Umbilical cord (tissue), 2 donors: ENCODE data around the gene ZNF446. TPM values are rescaled to one million over a fixed set of nuclear protein-coding genes. Genes with fewer than 3 reads are reported as not detected.

Source experiments
- DNase-seq: peaks from one replicate; pipeline ENCODE4 v3.0.0-alpha.2; 2015; ENCODE audit warnings: low spot score
- total RNA-seq: library from RNA; depleted of rRNA; stranded (reverse); fragments of >200 nt; gene quantifications from one replicate; pipeline ENCODE4 v1.2.3, GENCODE V29; 2014; ENCODE audit warnings: low replicate concordance; ENCODE audit not compliant: insufficient read depth

ZNF446 gene
- total RNA-seq, 1 donor from 2014 or later = 7.0 TPM

DNA sequence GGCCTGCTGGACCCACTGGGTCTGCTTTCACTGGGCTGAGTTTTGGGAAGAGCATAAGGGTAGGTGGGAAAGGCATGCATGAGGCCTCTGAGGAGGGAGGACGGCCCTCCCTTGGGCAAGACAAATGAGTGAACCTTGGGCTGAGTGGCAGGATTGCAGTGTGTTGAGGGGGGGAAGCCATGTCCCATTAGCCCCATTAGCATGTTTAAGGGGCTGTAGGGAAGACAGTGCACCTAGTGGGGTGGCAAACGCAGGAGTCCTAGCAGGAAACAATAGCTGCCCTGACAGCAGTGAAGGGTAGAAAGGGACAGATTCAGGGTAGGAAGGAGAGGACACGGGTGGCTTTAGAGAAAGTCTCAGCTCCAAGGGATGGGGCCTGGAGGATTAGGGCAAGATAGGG lies 46.6 kb downstream of the ZNF446 start:
- DNase-seq = no peak

DNA sequence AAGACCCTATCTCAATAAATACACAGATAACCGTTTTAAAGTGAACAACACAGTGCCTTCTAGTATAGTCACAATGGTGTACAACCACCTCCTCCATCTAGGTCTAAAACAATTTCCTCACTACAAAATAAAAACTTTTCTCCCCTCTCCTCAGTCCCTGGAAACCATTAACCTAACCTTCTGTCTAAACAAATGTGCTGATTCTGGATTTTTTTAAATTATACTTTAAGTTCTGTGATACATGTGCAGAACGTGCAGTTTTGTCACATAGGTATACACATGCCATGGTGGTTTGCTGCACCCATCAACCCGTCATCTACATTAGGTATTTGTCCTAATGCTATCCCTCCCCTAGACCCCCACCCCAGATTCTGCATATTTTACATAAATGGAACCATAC lies 53.3 kb downstream of the ZNF446 start:
- no peak for DNase-seq

Other genes starting within 250 kb of the ZNF446 start
- 29.6 TPM for gene ZNF544, start 247.4 kb upstream of the ZNF446 start, total RNA-seq
- 5.3 TPM for gene ZNF8, start 197.4 kb upstream of the ZNF446 start, total RNA-seq
- 43.3 TPM for gene ERVK3-1, start 171.0 kb upstream of the ZNF446 start, total RNA-seq
- 2.9 TPM for gene ZSCAN22, start 149.4 kb upstream of the ZNF446 start, total RNA-seq
- 4.1 TPM for gene A1BG, start 122.9 kb upstream of the ZNF446 start, total RNA-seq
- 1.7 TPM for gene ZNF497, start 113.6 kb upstream of the ZNF446 start, total RNA-seq
- 3.4 TPM for gene ZNF837, start 95.3 kb upstream of the ZNF446 start, total RNA-seq
- gene RPS5, start 89.1 kb upstream of the ZNF446 start, total RNA-seq = 1,414 TPM
- 0.72 TPM for gene RNF225, start 80.7 kb upstream of the ZNF446 start, total RNA-seq
- gene ZNF584, start 67.7 kb upstream of the ZNF446 start, total RNA-seq = 6.0 TPM
- 24.8 TPM for gene ZNF132, start 36.2 kb upstream of the ZNF446 start, total RNA-seq
- gene ZNF324B, start 24.7 kb upstream of the ZNF446 start, total RNA-seq = 16.4 TPM
- gene ZNF324, start 9.3 kb upstream of the ZNF446 start, total RNA-seq = 16.1 TPM
- 7.2 TPM for gene SLC27A5, start 35.6 kb downstream of the ZNF446 start, total RNA-seq
- 1.2 TPM for gene ZBTB45, start 43.5 kb downstream of the ZNF446 start, total RNA-seq
- gene TRIM28, start 67.7 kb downstream of the ZNF446 start, total RNA-seq = 150 TPM
- gene CHMP2A, start 78.8 kb downstream of the ZNF446 start, total RNA-seq = 92.5 TPM
- gene UBE2M, start 82.3 kb downstream of the ZNF446 start, total RNA-seq = 32.7 TPM
- 11.1 TPM for gene MZF1, start 97.0 kb downstream of the ZNF446 start, total RNA-seq